Heart right ventricle (tissue), 16 donors: ENCODE results near the gene NBEAL2. TPM values are rescaled to one million over a fixed set of nuclear protein-coding genes. Genes with fewer than 3 reads are reported as not detected.

ENCODE experiments used
- ATAC-seq, 8 donors: fragments of 200-7000 bp; cut with Tn5 transposase; one replicate each; pipeline ENCODE4 v1.9.1; 2020; ENCODE audit warnings: mild to moderate bottlenecking in 8 of 8, moderate library complexity in 8 of 8, moderate number of reproducible peaks in 1 of 8
- DNase-seq, 2 donors: peaks; one replicate each; pipeline ENCODE4 v3.0.0-alpha.2; 2020
- H3K27ac ChIP-seq, 10 donors: fragments of 200-600 bp; sonication (generic) in 2 of 10; one replicate each; pipeline versions ENCODE4 v1.5.0 to v1.8.0; 2020 to 2022; ENCODE audit warnings: mild to moderate bottlenecking in 3 of 10
- H3K27me3 ChIP-seq, 7 donors: fragments of 200-600 bp; one replicate each; pipeline ENCODE4 v1.8.0; 2021 to 2022; ENCODE audit warnings: mild to moderate bottlenecking in 2 of 7
- H3K36me3 ChIP-seq, 9 donors: fragments of 200-600 bp; sonication (generic) in 1 of 9; one replicate each; pipeline versions ENCODE4 v1.5.0 to v1.8.0; 2020 to 2022; ENCODE audit warnings: mild to moderate bottlenecking in 2 of 9
- H3K4me1 ChIP-seq, 9 donors: fragments of 200-600 bp; sonication (generic) in 1 of 9; one replicate each; pipeline versions ENCODE4 v1.5.0 to v1.8.0; 2020 to 2022; ENCODE audit warnings: mild to moderate bottlenecking in 4 of 9
- H3K4me3 ChIP-seq, 10 donors: fragments of 200-600 bp; sonication (generic) in 2 of 10; one replicate each; pipeline versions ENCODE4 v1.5.0 to v1.8.0; 2020 to 2022; ENCODE audit warnings: mild to moderate bottlenecking in 7 of 10, moderate library complexity in 2 of 10
- H3K9me3 ChIP-seq, 11 donors: fragments of 200-600 bp in 10 of 11; sonication (generic) in 2 of 11; one replicate each; pipeline versions ENCODE4 v1.5.0 to v1.8.0; 2013 to 2022; ENCODE audit warnings: mild to moderate bottlenecking in 2 of 11, control low read depth in 1 of 11, moderate library complexity in 1 of 11
- WGBS, 2 donors: extraction: QIAGEN DNeasy Blood & Tissue Kit; methylation state at CpG; one replicate each; pipeline ENCODE4 v1.1.7; 2013; ENCODE audit warnings: inconsistent platforms in 1 of 2; 5-methylcytosine and 5-hydroxymethylcytosine counted together
- intact Hi-C, 10 donors: fragments of 100-400 bp; cut with DNase I; formaldehyde crosslinking; loops; one replicate each; pipeline versions ENCODE4 v1.11.1 to v1.14.2; 2022
- polyA plus RNA-seq, 2 donors: library from polyadenylated mRNA; stranded (reverse); fragments of 200-250 nt; gene quantifications; one replicate each; pipeline ENCODE4 v1.2.3, GENCODE V29; 2013
- total RNA-seq, 10 donors: library from RNA; stranded (reverse); fragmentation: NEBNext Ultra II Directional in 3 of 10; extraction: Animal tissue kit (Norgen Biotek cat#: 25700) in 3 of 10; gene quantifications; one replicate each; pipeline versions ENCODE4 v1.2.1 to v1.2.4, GENCODE V29; 2021 to 2023
- TF ChIP-seq, protein P1 (sequence below), 9 donors: fragments of 200-600 bp; sonication (generic) in 2 of 9; IDR thresholded peaks; one replicate each; pipeline versions ENCODE4 v1.5.0 to v1.8.0; 2021 to 2022; ENCODE audit warnings: antibody characterized with exemption in 9 of 9, mild to moderate bottlenecking in 5 of 9, moderate library complexity in 1 of 9
- donor health status: Arrhythmogenic right ventricular cardiomyopathy.
- donor health status: ischemic (EF 13 %, LVEDD 7.1; RV severe dilation, severe dysfunction).
- donor health status: healthy with polysubstance abuse.
- donor health status: DM: no; HTN: yes; CAD: no.
- donor health status: DM: no; HTN: no; CAD: no.
- donor health status: ischemic (EF 25% LVEDD 6.9; RV normal size, moderate dysfunction).
- donor health status: ischemic (EF 25% LVEDD 5.7; RV mildly dilated, moderate dysfunction).
- donor health status: healthy.
- donor health status: DM: yes; HTN: yes; CAD: no.
- donor health status: Ischemic cardiomyopathy.
- donor health status: ischemic (EF 35%, LVEDD 5.7; RV mildly dilated, moderate dysfunction).
- donor health status: nonischemic (EF 11% LVEDD 7.7; RV severe dilation, severe dysfunction).
- donor health status: DM: yes; HTN: yes; CAD: no.
- donor health status: PGD.
- donor health status: ischemic (EF 29% LVEDD 5.4; RV normal size, mild dysfunction).
- donor health status: nonischemic (EF 23%, LVEDD 6.1; RV moderate dilation, normal function).

Gene NBEAL2
- total and polyA plus RNA-seq, 12 donors, result 7.6 to 51.1 (median 13.7) TPM

GRCh38 chr3:46977811-46978195 lies 1.7 kb upstream of the NBEAL2 start:
- 93 to 97% methylated on average over 5 of the region's 5 CpGs for WGBS, 2 donors
- TF ChIP-seq, protein P1, sequence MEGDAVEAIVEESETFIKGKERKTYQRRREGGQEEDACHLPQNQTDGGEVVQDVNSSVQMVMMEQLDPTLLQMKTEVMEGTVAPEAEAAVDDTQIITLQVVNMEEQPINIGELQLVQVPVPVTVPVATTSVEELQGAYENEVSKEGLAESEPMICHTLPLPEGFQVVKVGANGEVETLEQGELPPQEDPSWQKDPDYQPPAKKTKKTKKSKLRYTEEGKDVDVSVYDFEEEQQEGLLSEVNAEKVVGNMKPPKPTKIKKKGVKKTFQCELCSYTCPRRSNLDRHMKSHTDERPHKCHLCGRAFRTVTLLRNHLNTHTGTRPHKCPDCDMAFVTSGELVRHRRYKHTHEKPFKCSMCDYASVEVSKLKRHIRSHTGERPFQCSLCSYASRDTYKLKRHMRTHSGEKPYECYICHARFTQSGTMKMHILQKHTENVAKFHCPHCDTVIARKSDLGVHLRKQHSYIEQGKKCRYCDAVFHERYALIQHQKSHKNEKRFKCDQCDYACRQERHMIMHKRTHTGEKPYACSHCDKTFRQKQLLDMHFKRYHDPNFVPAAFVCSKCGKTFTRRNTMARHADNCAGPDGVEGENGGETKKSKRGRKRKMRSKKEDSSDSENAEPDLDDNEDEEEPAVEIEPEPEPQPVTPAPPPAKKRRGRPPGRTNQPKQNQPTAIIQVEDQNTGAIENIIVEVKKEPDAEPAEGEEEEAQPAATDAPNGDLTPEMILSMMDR (IDR thresholded peaks at IDR 0.05), result no peak
- Histone ChIP-seq H3K36me3 (no peaks in the 10 kb centered on the region), H3K4me3 (no peak overlapping the region), H3K4me1 (peaks cover 3 to 78% (median 62%) of the 10 kb centered on the region in 9 donors), H3K27ac (peak overlapping the region in 6 of 10 donors; percentile 60 to 96 (median 93)), H3K9me3 (no peaks in the 10 kb centered on the region), H3K27me3 (no peaks in the 10 kb centered on the region)
- DNase-seq (no peak), ATAC-seq (no peak)
- intact Hi-C loops, result loop anchor here in 5 of 10 donors (5.0 kb wide), 2 partner anchors 46 to 51 kb away; no protein-coding TSS in a partner anchor

GRCh38 chr3:46978381-46978780 lies 1.1 kb upstream of the NBEAL2 start:
- Histone ChIP-seq H3K27ac (peak overlapping the region in 8 of 10 donors; percentile 75 to 96 (median 92)), H3K4me1 (peaks cover 3 to 77% (median 62%) of the 10 kb centered on the region in 9 donors), H3K4me3 (peak overlapping the region in 4 of 10 donors; percentile 72 to 85 (median 79)), H3K9me3 (no peaks in the 10 kb centered on the region), H3K27me3 (no peaks in the 10 kb centered on the region), H3K36me3 (no peaks in the 10 kb centered on the region)
- intact Hi-C loops, result loop anchor here in 5 of 10 donors (5.0 kb wide), 2 partner anchors 46 to 51 kb away; no protein-coding TSS in a partner anchor
- no peak for ATAC-seq
- no peak for DNase-seq
- TF ChIP-seq, protein P1 (IDR thresholded peaks at IDR 0.05), result no peak
- WGBS, 2 donors, result 91 to 93% methylated on average over 9 of the region's 9 CpGs

GRCh38 chr3:46979958-46980497 lies 562 bp downstream of the NBEAL2 start:
- Histone ChIP-seq H3K27me3 (no peaks in the 10 kb centered on the region), H3K9me3 (no peaks in the 10 kb centered on the region), H3K4me3 (peak overlapping the region; percentile 53 to 85 (median 73)), H3K27ac (peak overlapping the region in 9 of 10 donors; percentile 75 to 96 (median 93)), H3K4me1 (peaks cover 3 to 73% (median 50%) of the 10 kb centered on the region in 9 donors), H3K36me3 (no peaks in the 10 kb centered on the region)
- DNase-seq (peak; percentile 37 to 41), ATAC-seq (no peak)
- 4 to 5% methylated on average over 29 to 36 of the region's 40 CpGs for WGBS, 2 donors
- TF ChIP-seq, protein P1 (IDR thresholded peaks at IDR 0.05), result no peak
- intact Hi-C loops, result loop anchor here in 5 of 10 donors (5.0 kb wide), 2 partner anchors 48 to 53 kb away; no protein-coding TSS in a partner anchor

GRCh38 chr3:46981932-46982471 lies 2.5 kb downstream of the NBEAL2 start:
- ATAC-seq (peak in 4 of 8 donors; percentile 6 to 54 (median 24)), DNase-seq (peak in 1 of 2 donors; percentile 44)
- intact Hi-C loops, result no loop called here
- no peaks in the 10 kb centered on the region for H3K36me3 ChIP-seq
- H3K4me1 ChIP-seq, result peaks cover 3 to 81% (median 51%) of the 10 kb centered on the region in 9 donors
- peak overlapping the region in 9 of 10 donors; percentile 5 to 85 (median 72) for H3K4me3 ChIP-seq
- H3K27ac ChIP-seq, result peak overlapping the region; percentile 24 to 96 (median 84)
- H3K27me3 ChIP-seq, result no peaks in the 10 kb centered on the region
- TF ChIP-seq, protein P1 (IDR thresholded peaks at IDR 0.05), result no peak
- no peaks in the 10 kb centered on the region for H3K9me3 ChIP-seq
- 57% methylated on average over 5 of the region's 5 CpGs for WGBS, 2 donors
